ENCODE measurements around the gene NDUFS3. TPM values are rescaled to one million over a fixed set of nuclear protein-coding genes. Genes with fewer than 3 reads are reported as not detected.

Gene NDUFS3
- total RNA-seq, 3 donors from 2014 or later (not counting 1 experiment from before 2014, with no cell fraction given): 114 to 138 (median 115) TPM

DNA sequence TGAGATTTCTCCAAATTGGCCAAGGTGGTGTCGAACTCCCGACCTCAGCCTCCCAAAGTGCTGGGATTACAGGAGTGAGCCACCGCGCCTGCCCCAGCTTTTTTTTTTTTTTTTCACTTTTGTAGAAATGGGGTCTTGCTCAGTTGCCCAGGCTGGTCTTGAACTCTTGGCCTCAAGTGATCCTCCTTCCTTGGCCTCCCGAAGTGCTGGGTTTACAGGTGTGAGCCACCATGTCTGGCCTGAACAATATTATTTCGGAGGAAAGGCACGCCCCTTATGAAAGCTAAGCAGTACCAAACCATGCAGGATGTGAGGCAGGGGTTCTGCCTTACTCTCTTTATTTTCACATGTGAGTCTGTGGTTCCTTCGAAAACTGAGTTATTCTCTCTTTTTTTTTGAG lies 47.4 kb downstream of the NDUFS3 start:
- no peak for TF ChIP-seq CTCF (IDR thresholded peaks at IDR 0.05)
- 96% methylated on average over 8 of the region's 8 CpGs for WGBS (ENCODE audit: insufficient coverage)

DNA sequence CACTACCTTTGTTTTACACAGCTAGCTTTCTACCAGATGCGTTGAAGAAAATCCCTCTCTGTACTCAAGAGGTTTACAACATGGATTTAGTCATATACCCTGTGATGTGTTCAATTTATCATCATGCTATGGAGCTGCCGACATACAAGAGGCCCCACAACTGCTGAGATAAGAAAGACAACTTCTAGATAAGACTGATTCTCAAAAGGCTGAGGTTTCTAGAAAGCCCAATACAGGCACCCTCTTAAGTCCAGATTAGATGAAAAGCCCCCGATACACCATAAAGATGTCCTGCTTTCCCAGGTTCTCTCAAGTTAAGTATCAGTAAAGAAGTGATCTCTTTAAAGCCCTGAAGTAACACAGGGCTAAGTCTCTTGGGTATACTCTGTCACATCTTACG lies 49.2 kb downstream of the NDUFS3 start:
- TF ChIP-seq CTCF (IDR thresholded peaks at IDR 0.05): no peak
- Histone ChIP-seq H3K9me3 (ENCODE audit: control insufficient read depth, insufficient read depth, low read length) (no peaks in the 10 kb centered on the region), H3K27ac (ENCODE audit: low read length) (no peak overlapping the region), H3K36me3 (ENCODE audit: control insufficient read depth, insufficient read depth, low read length) (peaks cover 53% of the 10 kb centered on the region), H3K27me3 (ENCODE audit: control insufficient read depth, insufficient read depth, low read length) (no peaks in the 10 kb centered on the region), H3K4me1 (ENCODE audit: control insufficient read depth, insufficient read depth, low read length) (no peaks in the 10 kb centered on the region), H3K4me3 (ENCODE audit: low read length) (no peak overlapping the region)
- ATAC-seq (no peak), DNase-seq (no peak)
- Mint-ChIP-seq H3K27me3 (ENCODE audit: low read depth in 2 of 2) (no peaks in the 10 kb centered on the region), H3K9me3 (no peaks in the 10 kb centered on the region), H3K36me3 (peaks cover 13% of the 10 kb centered on the region), H3K27ac (no peak overlapping the region), H3K4me3 (no peak overlapping the region), H3K4me1 (no peaks in the 10 kb centered on the region)
- WGBS (ENCODE audit: insufficient coverage): 98% methylated on average over 4 of the region's 4 CpGs
- intact Hi-C loops (cut with micrococcal nuclease): no loop called here

More for the DNA sequence above, 47.4 kb downstream of the NDUFS3 start:
- H3K36me3 ChIP-seq (ENCODE audit: control insufficient read depth, insufficient read depth, low read length): peaks cover 63% of the 10 kb centered on the region
- no peak for ATAC-seq
- Mint-ChIP-seq H3K36me3 (peaks cover 13% of the 10 kb centered on the region), H3K27me3 (ENCODE audit: low read depth in 2 of 2) (no peaks in the 10 kb centered on the region), H3K4me1 (no peaks in the 10 kb centered on the region), H3K4me3 (no peak overlapping the region), H3K27ac (no peak overlapping the region), H3K9me3 (no peaks in the 10 kb centered on the region)
- H3K27me3 ChIP-seq (ENCODE audit: control insufficient read depth, insufficient read depth, low read length): no peaks in the 10 kb centered on the region
- DNase-seq: no peak
- intact Hi-C loops (cut with micrococcal nuclease): no loop called here
- no peak overlapping the region for H3K27ac ChIP-seq (ENCODE audit: low read length)
- H3K4me3 ChIP-seq (ENCODE audit: low read length): no peak overlapping the region
- H3K9me3 ChIP-seq (ENCODE audit: control insufficient read depth, insufficient read depth, low read length): no peaks in the 10 kb centered on the region
- no peaks in the 10 kb centered on the region for H3K4me1 ChIP-seq (ENCODE audit: control insufficient read depth, insufficient read depth, low read length)

DNA sequence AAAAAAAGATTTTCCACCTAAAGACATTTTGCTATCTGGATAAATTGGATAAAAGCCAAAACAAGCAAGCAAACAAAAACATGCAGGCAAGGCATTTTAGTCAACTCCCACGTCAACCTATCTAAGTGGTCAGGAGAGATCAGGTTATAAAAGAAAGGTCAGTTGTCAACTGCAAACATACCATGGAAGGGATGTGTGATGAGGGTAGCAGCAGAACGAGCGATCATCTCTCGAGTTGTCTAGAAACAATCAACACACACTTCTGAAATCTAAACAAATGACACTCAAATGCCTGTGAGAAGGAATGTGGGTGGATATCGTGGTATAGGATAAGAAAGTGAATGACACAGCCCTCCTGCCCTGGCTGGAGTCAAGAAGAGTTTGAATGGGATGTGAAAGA lies 52.6 kb downstream of the NDUFS3 start:
- DNase-seq (no peak), ATAC-seq (no peak)
- peaks cover 49% of the 10 kb centered on the region for H3K36me3 ChIP-seq (ENCODE audit: control insufficient read depth, insufficient read depth, low read length)
- H3K27ac ChIP-seq (ENCODE audit: low read length): no peak overlapping the region
- Mint-ChIP-seq H3K4me3 (no peak overlapping the region), H3K27me3 (ENCODE audit: low read depth in 2 of 2) (no peaks in the 10 kb centered on the region), H3K4me1 (no peaks in the 10 kb centered on the region), H3K27ac (no peak overlapping the region), H3K36me3 (peaks cover 12% of the 10 kb centered on the region), H3K9me3 (no peaks in the 10 kb centered on the region)
- H3K9me3 ChIP-seq (ENCODE audit: control insufficient read depth, insufficient read depth, low read length): no peaks in the 10 kb centered on the region
- 100% methylated on average over 1 of the region's 5 CpGs for WGBS (ENCODE audit: insufficient coverage)
- no peak for TF ChIP-seq CTCF (IDR thresholded peaks at IDR 0.05)
- no peaks in the 10 kb centered on the region for H3K4me1 ChIP-seq (ENCODE audit: control insufficient read depth, insufficient read depth, low read length)
- intact Hi-C loops (cut with micrococcal nuclease): no loop called here
- H3K4me3 ChIP-seq (ENCODE audit: low read length): no peak overlapping the region
- H3K27me3 ChIP-seq (ENCODE audit: control insufficient read depth, insufficient read depth, low read length): no peaks in the 10 kb centered on the region

Other genes with a start within 250 kb of the NDUFS3 start
- gene MYBPC3, start 226.4 kb upstream of the NDUFS3 start, total RNA-seq: under 1 TPM in 2 of 3 donors, not detected in 1; 0.45 to 0.53 TPM
- gene SPI1, start 200.5 kb upstream of the NDUFS3 start, total RNA-seq: 10 to 100 TPM; 15.0 to 65.4 (median 55.4) TPM
- gene SLC39A13, start 170.5 kb upstream of the NDUFS3 start, total RNA-seq: 10 to 100 TPM; 29.1 to 34.7 (median 32.6) TPM
- 10 to 100 TPM; 74.0 to 85.9 (median 77.7) TPM for gene PSMC3, start 152.6 kb upstream of the NDUFS3 start, total RNA-seq
- gene RAPSN, start 129.9 kb upstream of the NDUFS3 start, total RNA-seq: 1 to 10 TPM; 1.6 to 2.2 (median 1.7) TPM
- 100 to 1,000 TPM; 128 to 168 (median 162) TPM for gene CELF1, start 25.9 kb upstream of the NDUFS3 start, total RNA-seq
- 10 to 100 TPM; 19.4 to 28.6 (median 20.4) TPM for gene PTPMT1, start 13.5 kb upstream of the NDUFS3 start, total RNA-seq
- gene KBTBD4, start 104 bp upstream of the NDUFS3 start, total RNA-seq: 10 to 100 TPM; 17.7 to 24.1 (median 20.9) TPM
- under 1 TPM in 1 of 3 donors, not detected in 2; 0.25 TPM for gene FAM180B, start 7.6 kb downstream of the NDUFS3 start, total RNA-seq
- 1 to 10 TPM in 2 of 3 donors, under 1 TPM in 1; 0.78 to 2.0 (median 1.3) TPM for gene C1QTNF4, start 15.3 kb downstream of the NDUFS3 start, total RNA-seq
- 10 to 100 TPM; 25.0 to 32.4 (median 31.4) TPM for gene MTCH2, start 63.5 kb downstream of the NDUFS3 start, total RNA-seq
- 1 to 10 TPM; 6.1 to 8.5 (median 8.2) TPM for gene AGBL2, start 136.3 kb downstream of the NDUFS3 start, total RNA-seq
- gene FNBP4, start 188.3 kb downstream of the NDUFS3 start, total RNA-seq: 100 to 1,000 TPM; 205 to 252 (median 214) TPM

All from natural killer cell (primary cell).